GM18505 (cell line): ENCODE measurements around the gene GAS2.

Experiments
- ATAC-seq: cut with Tn5 transposase; IDR thresholded peaks from one replicate; pipeline ENCODE4 v1.9.1; 2021; ENCODE audit not compliant: unreplicated experiment
- POLR2A ChIP-seq: IDR thresholded peaks from 4 replicates; pipeline ENCODE4 v1.6.1; 2011; ENCODE audit warnings: borderline replicate concordance; ENCODE audit not compliant: insufficient read depth, insufficient read length; ENCODE audit errors: extremely low read depth

The GAS2 gene

DNA sequence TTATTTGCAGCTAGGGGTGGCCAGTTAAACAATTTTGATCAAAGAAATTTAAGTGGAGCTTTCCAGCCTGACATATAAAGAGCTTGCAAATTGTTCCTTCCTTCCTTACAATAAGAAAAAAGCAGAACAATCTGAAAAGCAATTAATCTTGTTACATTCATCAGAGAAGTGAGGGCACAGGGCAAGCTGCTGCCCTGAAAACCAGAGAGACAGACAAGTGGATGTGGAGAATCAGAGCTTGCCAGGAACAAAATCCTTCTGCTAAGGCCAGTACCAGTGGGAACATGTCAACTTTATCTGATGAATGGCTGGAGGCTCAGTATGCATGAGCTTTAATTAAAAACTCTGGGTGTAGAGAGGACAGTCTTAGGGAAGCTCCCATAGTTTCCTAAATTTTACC, 185.1 kb downstream of the GAS2 start:
- no peak for TF ChIP-seq POLR2A

GRCh38 chr11:22859756-22860155, 193.3 kb downstream of the GAS2 start:
- no peak for TF ChIP-seq POLR2A
- ATAC-seq = no peak

More for the DNA sequence above, 185.1 kb downstream of the GAS2 start:
- no peak for ATAC-seq

DNA sequence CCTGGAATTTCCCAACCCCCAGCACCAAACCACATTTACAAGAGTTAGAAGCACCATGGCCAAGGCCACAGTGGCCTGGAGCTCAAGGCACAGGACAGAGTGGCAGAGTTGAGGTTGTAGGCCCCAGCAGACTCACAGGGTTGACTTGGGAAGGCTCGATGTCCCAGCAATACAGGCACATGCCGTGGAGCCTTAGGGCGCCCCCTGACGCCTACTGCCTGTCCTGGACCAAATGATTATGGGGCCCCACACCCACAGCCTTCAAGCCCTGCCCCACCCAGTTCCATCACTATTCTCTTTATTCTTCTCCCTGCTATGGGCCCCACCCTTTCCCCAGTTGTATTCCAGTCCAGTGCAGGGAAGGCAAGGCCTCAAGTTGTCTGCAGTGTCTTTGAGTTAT, 193.8 kb downstream of the GAS2 start, which contains the start of gene CCDC179:
Gene CCDC179 (minus strand): TSS at position 234 of the 400 bp plus-strand sequence. CDS start 53 bp downstream, at position 181.
- no peak for TF ChIP-seq POLR2A
- no peak for ATAC-seq
